ENCODE measurements around the gene NECTIN1.

The NECTIN1 gene

GRCh38 chr11:119691701-119692539 lies 37.1 kb downstream of the NECTIN1 start:
- no peak for FAIRE-seq

- FAIRE-seq: no peak
Observed at GRCh38 chr11:119691020-119691666, 37.9 kb downstream of the NECTIN1 start.

- FAIRE-seq: no peak
Observed at GRCh38 chr11:119689302-119689701, 39.7 kb downstream of the NECTIN1 start.

- FAIRE-seq: no peak
Observed at GRCh38 chr11:119688356-119688755, 40.6 kb downstream of the NECTIN1 start.

GRCh38 chr11:119687373-119688046 lies 41.5 kb downstream of the NECTIN1 start:
- no peak for FAIRE-seq

GRCh38 chr11:119686177-119686882 lies 42.7 kb downstream of the NECTIN1 start:
- FAIRE-seq: no peak

- FAIRE-seq: no peak
Observed at GRCh38 chr11:119685111-119685746, 43.8 kb downstream of the NECTIN1 start.

GRCh38 chr11:119684361-119685110 lies 44.5 kb downstream of the NECTIN1 start:
- FAIRE-seq: no peak

GRCh38 chr11:119683783-119684182 lies 45.2 kb downstream of the NECTIN1 start:
- FAIRE-seq: no peak

- no peak for FAIRE-seq
Observed at GRCh38 chr11:119681361-119681910, 47.6 kb downstream of the NECTIN1 start.

GRCh38 chr11:119680541-119681360 lies 48.2 kb downstream of the NECTIN1 start:
- no peak for FAIRE-seq

- no peak for FAIRE-seq
Observed at GRCh38 chr11:119679346-119679745, 49.7 kb downstream of the NECTIN1 start.

- FAIRE-seq: no peak
Observed at GRCh38 chr11:119678351-119678750, 50.6 kb downstream of the NECTIN1 start.

GRCh38 chr11:119677840-119678239 lies 51.2 kb downstream of the NECTIN1 start:
- FAIRE-seq: no peak

- FAIRE-seq: no peak
Observed at GRCh38 chr11:119676461-119677020, 52.5 kb downstream of the NECTIN1 start.

GRCh38 chr11:119673759-119674336 lies 55.2 kb downstream of the NECTIN1 start:
- no peak for FAIRE-seq

- no peak for FAIRE-seq
Observed at GRCh38 chr11:119673052-119673758, 55.8 kb downstream of the NECTIN1 start.

GRCh38 chr11:119672597-119672996 lies 56.4 kb downstream of the NECTIN1 start:
- FAIRE-seq: no peak

- no peak for FAIRE-seq
Observed at GRCh38 chr11:119671561-119672015, 57.4 kb downstream of the NECTIN1 start.

All from endometrium (tissue), 2 donors.